Heart right ventricle (tissue), 16 donors: ENCODE results near the gene YRDC. TPM values are rescaled to one million over a fixed set of nuclear protein-coding genes. Genes with fewer than 3 reads are reported as not detected.
A peak's percentile ranks its signal among the peaks of the same experiment; 100 is the strongest.

Experiments
- ATAC-seq, 8 donors: fragments of 200-7000 bp; cut with Tn5 transposase; one replicate each; pipeline ENCODE4 v1.9.1; 2020; ENCODE audit warnings: mild to moderate bottlenecking in 8 of 8, moderate library complexity in 8 of 8, moderate number of reproducible peaks in 1 of 8
- DNase-seq, 2 donors: peaks; one replicate each; pipeline ENCODE4 v3.0.0-alpha.2; 2020
- H3K27ac ChIP-seq, 10 donors: fragments of 200-600 bp; sonication (generic) in 2 of 10; one replicate each; pipeline versions ENCODE4 v1.5.0 to v1.8.0; 2020 to 2022; ENCODE audit warnings: mild to moderate bottlenecking in 3 of 10
- H3K27me3 ChIP-seq, 7 donors: fragments of 200-600 bp; one replicate each; pipeline ENCODE4 v1.8.0; 2021 to 2022; ENCODE audit warnings: mild to moderate bottlenecking in 2 of 7
- H3K36me3 ChIP-seq, 9 donors: fragments of 200-600 bp; sonication (generic) in 1 of 9; one replicate each; pipeline versions ENCODE4 v1.5.0 to v1.8.0; 2020 to 2022; ENCODE audit warnings: mild to moderate bottlenecking in 2 of 9
- H3K4me1 ChIP-seq, 9 donors: fragments of 200-600 bp; sonication (generic) in 1 of 9; one replicate each; pipeline versions ENCODE4 v1.5.0 to v1.8.0; 2020 to 2022; ENCODE audit warnings: mild to moderate bottlenecking in 4 of 9
- H3K4me3 ChIP-seq, 10 donors: fragments of 200-600 bp; sonication (generic) in 2 of 10; one replicate each; pipeline versions ENCODE4 v1.5.0 to v1.8.0; 2020 to 2022; ENCODE audit warnings: mild to moderate bottlenecking in 7 of 10, moderate library complexity in 2 of 10
- H3K9me3 ChIP-seq, 11 donors: fragments of 200-600 bp in 10 of 11; sonication (generic) in 2 of 11; one replicate each; pipeline versions ENCODE4 v1.5.0 to v1.8.0; 2013 to 2022; ENCODE audit warnings: mild to moderate bottlenecking in 2 of 11, control low read depth in 1 of 11, moderate library complexity in 1 of 11
- CTCF ChIP-seq, 9 donors: fragments of 200-600 bp; sonication (generic) in 2 of 9; IDR thresholded peaks; one replicate each; pipeline versions ENCODE4 v1.5.0 to v1.8.0; 2021 to 2022; ENCODE audit warnings: antibody characterized with exemption in 9 of 9, mild to moderate bottlenecking in 5 of 9, moderate library complexity in 1 of 9
- WGBS, 2 donors: extraction: QIAGEN DNeasy Blood & Tissue Kit; methylation state at CpG; one replicate each; pipeline ENCODE4 v1.1.7; 2013; ENCODE audit warnings: inconsistent platforms in 1 of 2; 5-methylcytosine and 5-hydroxymethylcytosine counted together
- intact Hi-C, 10 donors: fragments of 100-400 bp; cut with DNase I; formaldehyde crosslinking; loops; one replicate each; pipeline versions ENCODE4 v1.11.1 to v1.14.2; 2022
- polyA plus RNA-seq, 2 donors: library from polyadenylated mRNA; stranded (reverse); fragments of 200-250 nt; gene quantifications; one replicate each; pipeline ENCODE4 v1.2.3, GENCODE V29; 2013
- total RNA-seq, 10 donors: library from RNA; stranded (reverse); fragmentation: NEBNext Ultra II Directional in 3 of 10; extraction: Animal tissue kit (Norgen Biotek cat#: 25700) in 3 of 10; gene quantifications; one replicate each; pipeline versions ENCODE4 v1.2.1 to v1.2.4, GENCODE V29; 2021 to 2023
- donor health status: Arrhythmogenic right ventricular cardiomyopathy.
- donor health status: ischemic (EF 13 %, LVEDD 7.1; RV severe dilation, severe dysfunction).
- donor health status: healthy with polysubstance abuse.
- donor health status: DM: no; HTN: yes; CAD: no.
- donor health status: DM: no; HTN: no; CAD: no.
- donor health status: ischemic (EF 25% LVEDD 6.9; RV normal size, moderate dysfunction).
- donor health status: ischemic (EF 25% LVEDD 5.7; RV mildly dilated, moderate dysfunction).
- donor health status: healthy.
- donor health status: DM: yes; HTN: yes; CAD: no.
- donor health status: Ischemic cardiomyopathy.
- donor health status: ischemic (EF 35%, LVEDD 5.7; RV mildly dilated, moderate dysfunction).
- donor health status: nonischemic (EF 11% LVEDD 7.7; RV severe dilation, severe dysfunction).
- donor health status: DM: yes; HTN: yes; CAD: no.
- donor health status: PGD.
- donor health status: ischemic (EF 29% LVEDD 5.4; RV normal size, mild dysfunction).
- donor health status: nonischemic (EF 23%, LVEDD 6.1; RV moderate dilation, normal function).

Gene YRDC
- total and polyA plus RNA-seq, 12 donors = 3.3 to 15.9 (median 5.5) TPM

- no peak overlapping the region for H3K27ac ChIP-seq
- ATAC-seq (no peak), DNase-seq (no peak)
- WGBS, 2 donors = 93 to 95% methylated on average over 9 of the region's 9 CpGs
- H3K36me3 ChIP-seq = peaks cover 0 to 94% (median 22%) of the 10 kb centered on the region in 9 donors
- H3K27me3 ChIP-seq = no peaks in the 10 kb centered on the region
- intact Hi-C loops = no loop called here
- no peak for TF ChIP-seq CTCF (IDR thresholded peaks at IDR 0.05)
- no peak overlapping the region for H3K4me3 ChIP-seq
- H3K9me3 ChIP-seq = no peaks in the 10 kb centered on the region
- H3K4me1 ChIP-seq = peaks cover 0 to 16% (median 0%) of the 10 kb centered on the region in 9 donors
Measured at GRCh38 chr1:37822906-37823815, 15.2 kb upstream of the YRDC start.

GRCh38 chr1:37821481-37821880 lies 13.5 kb upstream of the YRDC start:
- Histone ChIP-seq H3K4me3 (no peak overlapping the region), H3K9me3 (no peaks in the 10 kb centered on the region), H3K36me3 (peaks cover 0 to 95% (median 22%) of the 10 kb centered on the region in 9 donors), H3K27me3 (no peaks in the 10 kb centered on the region), H3K27ac (no peak overlapping the region), H3K4me1 (peaks cover 0 to 16% (median 5%) of the 10 kb centered on the region in 9 donors)
- intact Hi-C loops = no loop called here
- ATAC-seq (no peak), DNase-seq (no peak)
- 91 to 97% methylated on average over 2 of the region's 2 CpGs for WGBS, 2 donors
- TF ChIP-seq CTCF (IDR thresholded peaks at IDR 0.05) = no peak

GRCh38 chr1:37817481-37817880 lies 9.5 kb upstream of the YRDC start:
- peak overlapping the region in 1 of 10 donors; percentile 2 for H3K27ac ChIP-seq
- WGBS, 2 donors = 19 to 23% methylated on average over 2 of the region's 2 CpGs
- ATAC-seq = peak in 4 of 8 donors; percentile 61 to 73 (median 64)

More at GRCh38 chr1:37817481-37817880, 9.5 kb upstream of the YRDC start:
- DNase-seq = peak; percentile 30 to 31
- no peak for TF ChIP-seq CTCF (IDR thresholded peaks at IDR 0.05)
- no peak overlapping the region for H3K4me3 ChIP-seq
- peaks cover 0 to 8% (median 4%) of the 10 kb centered on the region in 9 donors for H3K4me1 ChIP-seq
- intact Hi-C loops = loop anchor here in 1 of 10 donors (10.0 kb wide), 1 partner anchor 167 kb away; no protein-coding TSS in a partner anchor
- H3K36me3 ChIP-seq = peaks cover 0 to 97% (median 24%) of the 10 kb centered on the region in 9 donors
- H3K9me3 ChIP-seq = no peaks in the 10 kb centered on the region
- no peaks in the 10 kb centered on the region for H3K27me3 ChIP-seq
